GM23338 (cell line): ENCODE data around the gene EYA4. TPM values are rescaled to one million over a fixed set of nuclear protein-coding genes. Genes with fewer than 3 reads are reported as not detected.

Source experiments
- ATAC-seq: fragments of 200-7000 bp; cut with Tn5 transposase; 3 replicates; pipeline ENCODE4 v1.9.1; 2020
- DNase-seq: peaks from one replicate; pipeline ENCODE4 v3.0.0-alpha.2; 2015; ENCODE audit warnings: low spot score
- H2AFZ ChIP-seq: fragments of 200-600 bp; sonication (generic); 2 replicates; pipeline ENCODE4 v1.8.0; 2016; ENCODE audit warnings: antibody characterized with exemption, mild to moderate bottlenecking, moderate library complexity
- H3F3A ChIP-seq: fragments of 200-600 bp; sonication (generic); replicated peaks from 2 replicates; pipeline ENCODE4 v1.8.0; 2017; ENCODE audit warnings: antibody characterized with exemption, mixed run types, low read depth
- H3K27ac ChIP-seq: fragments of 200-600 bp; sonication (generic); 2 replicates; pipeline ENCODE4 v1.6.1; 2016; ENCODE audit warnings: low read depth
- H3K27me3 ChIP-seq: fragments of 200-600 bp; sonication (generic); 2 replicates; pipeline ENCODE4 v1.8.0; 2016; ENCODE audit warnings: mild to moderate bottlenecking, mixed run types, moderate library complexity; ENCODE audit not compliant: insufficient read depth
- H3K36me3 ChIP-seq: fragments of 200-600 bp; sonication (generic); 2 replicates; pipeline ENCODE4 v1.8.0; 2016; ENCODE audit warnings: mild to moderate bottlenecking; ENCODE audit not compliant: insufficient read depth
- H3K4me1 ChIP-seq: fragments of 200-600 bp; sonication (generic); 2 replicates; pipeline ENCODE4 v1.8.0; 2016; ENCODE audit warnings: mild to moderate bottlenecking, moderate library complexity; ENCODE audit not compliant: insufficient read depth
- H3K4me2 ChIP-seq: fragments of 200-600 bp; sonication (generic); 2 replicates; pipeline ENCODE4 v1.7.1; 2017; ENCODE audit warnings: mixed run types
- H3K4me3 ChIP-seq: fragments of 200-600 bp; sonication (generic); 2 replicates; pipeline ENCODE4 v1.6.1; 2016; ENCODE audit warnings: mixed run types
- H3K79me2 ChIP-seq: fragments of 200-600 bp; sonication (generic); replicated peaks from 2 replicates; pipeline ENCODE4 v1.8.0; 2017; ENCODE audit warnings: mild to moderate bottlenecking; ENCODE audit not compliant: insufficient read depth
- H3K9me2 ChIP-seq: fragments of 200-600 bp; sonication (generic); 2 replicates; pipeline ENCODE4 v1.8.0; 2017; ENCODE audit not compliant: insufficient read depth
- H4K20me1 ChIP-seq: fragments of 200-600 bp; sonication (generic); replicated peaks from 2 replicates; pipeline ENCODE4 v1.8.0; 2017; ENCODE audit warnings: mild to moderate bottlenecking; ENCODE audit not compliant: insufficient read depth
- H3K27ac Mint-ChIP-seq: 2 replicates; pipeline ENCODE4 v1.8.0; 2020; ENCODE audit warnings: inconsistent platforms, mild to moderate bottlenecking, moderate library complexity, mixed read lengths
- H3K27me3 Mint-ChIP-seq: 3 replicates; pipeline ENCODE4 v1.8.0; 2022; ENCODE audit warnings: low read depth, mild to moderate bottlenecking, moderate library complexity, mixed read lengths, inconsistent platforms; ENCODE audit not compliant: insufficient read depth, poor library complexity
- H3K36me3 Mint-ChIP-seq: 3 replicates; pipeline ENCODE4 v1.8.0; 2021; ENCODE audit warnings: low read depth, mild to moderate bottlenecking, inconsistent platforms, moderate library complexity, mixed read lengths
- H3K4me1 Mint-ChIP-seq: 3 replicates; pipeline ENCODE4 v1.8.0; 2020; ENCODE audit warnings: mild to moderate bottlenecking, inconsistent platforms, mixed read lengths
- H3K4me3 Mint-ChIP-seq: 3 replicates; pipeline ENCODE4 v1.8.0; 2021; ENCODE audit warnings: moderate library complexity, mild to moderate bottlenecking, inconsistent platforms, mixed read lengths
- H3K9me3 Mint-ChIP-seq: 3 replicates; pipeline ENCODE4 v1.8.0; 2020; ENCODE audit warnings: moderate library complexity, mild to moderate bottlenecking, inconsistent platforms, mixed read lengths
- CREB1 ChIP-seq: fragments of 250-450 bp; sonication (Bioruptor Pico); IDR thresholded peaks from 2 replicates; pipeline ENCODE4 v1.5.0; 2020; ENCODE audit warnings: low read depth, mild to moderate bottlenecking, moderate library complexity
- CTCF ChIP-seq, 2 experiments: fragments of 200-600 bp in 1 of 2; sonication (generic) in 1 of 2; conservative IDR thresholded peaks; 2 replicates each; pipeline versions ENCODE4 v1.5.1 to v1.6.1; 2016 to 2017; ENCODE audit warnings: antibody characterized with exemption in 2 of 2, low read depth in 2 of 2, mild to moderate bottlenecking in 2 of 2, moderate library complexity in 1 of 2
- EZH2 ChIP-seq: fragments of 200-600 bp; sonication (generic); IDR thresholded peaks from one replicate; pipeline ENCODE4 v1.8.0; 2017; ENCODE audit warnings: antibody characterized with exemption, mild to moderate bottlenecking, low read depth; ENCODE audit not compliant: unreplicated experiment
- EZH2phosphoT487 ChIP-seq: fragments of 200-600 bp; sonication (generic); IDR thresholded peaks from one replicate; pipeline ENCODE4 v1.8.1; 2018; ENCODE audit warnings: antibody characterized with exemption; ENCODE audit not compliant: unreplicated experiment
- JUNB ChIP-seq: IDR thresholded peaks from one replicate; pipeline ENCODE4 v1.6.1; 2016; ENCODE audit warnings: antibody characterized with exemption; ENCODE audit not compliant: unreplicated experiment
- POLR2AphosphoS5 ChIP-seq: IDR thresholded peaks from 2 replicates; pipeline ENCODE4 v1.6.1; 2016; ENCODE audit warnings: antibody characterized with exemption, low read depth
- STAT1 ChIP-seq: IDR thresholded peaks from one replicate; pipeline ENCODE4 v1.6.1; 2016; ENCODE audit warnings: antibody characterized with exemption; ENCODE audit not compliant: unreplicated experiment
- ZNF114 ChIP-seq: fragments of 250-450 bp; sonication (Bioruptor Pico); IDR thresholded peaks from 2 replicates; pipeline ENCODE4 v1.5.0; 2020; ENCODE audit warnings: mild to moderate bottlenecking, moderate library complexity
- polyA plus RNA-seq: library from polyadenylated mRNA; unstranded; fragments of >200 nt; fragmentation: Nextera tagmentation; extraction: Ambion mirVana; gene quantifications from 2 replicates; pipeline ENCODE4 v1.2.1, GENCODE V29; 2016
- total RNA-seq: library from RNA; depleted of rRNA; stranded (reverse); fragments of >200 nt; shearing (Covaris generic); gene quantifications from 2 replicates; pipeline ENCODE4 v1.2.3, GENCODE V29; 2014
- TF ChIP-seq, protein P1 (sequence below): fragments of 250-450 bp; sonication (Bioruptor Pico); IDR thresholded peaks from 2 replicates; pipeline ENCODE4 v1.5.0; 2020; ENCODE audit warnings: mild to moderate bottlenecking, moderate library complexity
- TF ChIP-seq, protein P2 (sequence below): IDR thresholded peaks from 2 replicates; pipeline ENCODE4 v1.6.1; 2016; ENCODE audit warnings: antibody characterized with exemption

Gene EYA4
- total and polyA plus RNA-seq, 2 experiments from 2014 or later: 0.05 to 0.21 TPM

DNA sequence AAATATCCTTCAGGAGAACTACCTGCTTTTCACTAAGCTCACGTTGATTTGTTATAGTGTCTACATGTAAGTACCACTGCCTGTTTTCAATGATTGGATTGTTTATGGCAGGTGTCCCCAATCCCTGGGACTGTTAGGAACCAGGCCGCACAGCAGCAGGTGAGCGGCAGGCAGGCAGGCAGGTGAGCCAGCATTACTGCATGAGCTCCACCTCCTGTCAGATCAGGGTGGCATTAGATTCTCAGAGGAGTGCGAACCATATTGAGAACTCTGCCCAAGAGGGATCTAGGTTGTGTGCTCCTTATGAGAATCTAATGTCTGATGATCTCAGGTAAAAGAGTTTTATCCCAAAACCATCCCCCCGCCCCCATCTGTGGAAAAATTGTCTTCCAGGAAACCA, 303.3 kb downstream of the EYA4 start:
- Mint-ChIP-seq H3K27ac (no peak overlapping the region), H3K9me3 (no peaks in the 10 kb centered on the region), H3K4me1 (peaks cover 18% of the 10 kb centered on the region), H3K4me3 (no peak overlapping the region), H3K27me3 (no peaks in the 10 kb centered on the region), H3K36me3 (no peaks in the 10 kb centered on the region)
- Histone ChIP-seq H3K27ac (no peak overlapping the region), H3F3A (no peaks in the 10 kb centered on the region), H3K9me2 (no peaks in the 10 kb centered on the region), H3K4me2 (no peak overlapping the region), H3K36me3 (no peaks in the 10 kb centered on the region), H3K4me3 (no peak overlapping the region), H3K27me3 (no peaks in the 10 kb centered on the region), H2AFZ (no peak overlapping the region), H3K4me1 (peaks cover 18% of the 10 kb centered on the region), H3K79me2 (no peaks in the 10 kb centered on the region), H4K20me1 (no peaks in the 10 kb centered on the region)
- DNase-seq: no peak
- ATAC-seq: peak; percentile 56
- TF ChIP-seq JUNB (no peak), CTCF (conservative IDR thresholded peaks at IDR 0.05; ENCODE audit: low read depth in 2 of 2) (peak in 1 of 2 experiments; percentile 32; a peak in 2 of 4 replicates), EZH2phosphoT487 (no peak)
- TF ChIP-seq, protein P1, sequence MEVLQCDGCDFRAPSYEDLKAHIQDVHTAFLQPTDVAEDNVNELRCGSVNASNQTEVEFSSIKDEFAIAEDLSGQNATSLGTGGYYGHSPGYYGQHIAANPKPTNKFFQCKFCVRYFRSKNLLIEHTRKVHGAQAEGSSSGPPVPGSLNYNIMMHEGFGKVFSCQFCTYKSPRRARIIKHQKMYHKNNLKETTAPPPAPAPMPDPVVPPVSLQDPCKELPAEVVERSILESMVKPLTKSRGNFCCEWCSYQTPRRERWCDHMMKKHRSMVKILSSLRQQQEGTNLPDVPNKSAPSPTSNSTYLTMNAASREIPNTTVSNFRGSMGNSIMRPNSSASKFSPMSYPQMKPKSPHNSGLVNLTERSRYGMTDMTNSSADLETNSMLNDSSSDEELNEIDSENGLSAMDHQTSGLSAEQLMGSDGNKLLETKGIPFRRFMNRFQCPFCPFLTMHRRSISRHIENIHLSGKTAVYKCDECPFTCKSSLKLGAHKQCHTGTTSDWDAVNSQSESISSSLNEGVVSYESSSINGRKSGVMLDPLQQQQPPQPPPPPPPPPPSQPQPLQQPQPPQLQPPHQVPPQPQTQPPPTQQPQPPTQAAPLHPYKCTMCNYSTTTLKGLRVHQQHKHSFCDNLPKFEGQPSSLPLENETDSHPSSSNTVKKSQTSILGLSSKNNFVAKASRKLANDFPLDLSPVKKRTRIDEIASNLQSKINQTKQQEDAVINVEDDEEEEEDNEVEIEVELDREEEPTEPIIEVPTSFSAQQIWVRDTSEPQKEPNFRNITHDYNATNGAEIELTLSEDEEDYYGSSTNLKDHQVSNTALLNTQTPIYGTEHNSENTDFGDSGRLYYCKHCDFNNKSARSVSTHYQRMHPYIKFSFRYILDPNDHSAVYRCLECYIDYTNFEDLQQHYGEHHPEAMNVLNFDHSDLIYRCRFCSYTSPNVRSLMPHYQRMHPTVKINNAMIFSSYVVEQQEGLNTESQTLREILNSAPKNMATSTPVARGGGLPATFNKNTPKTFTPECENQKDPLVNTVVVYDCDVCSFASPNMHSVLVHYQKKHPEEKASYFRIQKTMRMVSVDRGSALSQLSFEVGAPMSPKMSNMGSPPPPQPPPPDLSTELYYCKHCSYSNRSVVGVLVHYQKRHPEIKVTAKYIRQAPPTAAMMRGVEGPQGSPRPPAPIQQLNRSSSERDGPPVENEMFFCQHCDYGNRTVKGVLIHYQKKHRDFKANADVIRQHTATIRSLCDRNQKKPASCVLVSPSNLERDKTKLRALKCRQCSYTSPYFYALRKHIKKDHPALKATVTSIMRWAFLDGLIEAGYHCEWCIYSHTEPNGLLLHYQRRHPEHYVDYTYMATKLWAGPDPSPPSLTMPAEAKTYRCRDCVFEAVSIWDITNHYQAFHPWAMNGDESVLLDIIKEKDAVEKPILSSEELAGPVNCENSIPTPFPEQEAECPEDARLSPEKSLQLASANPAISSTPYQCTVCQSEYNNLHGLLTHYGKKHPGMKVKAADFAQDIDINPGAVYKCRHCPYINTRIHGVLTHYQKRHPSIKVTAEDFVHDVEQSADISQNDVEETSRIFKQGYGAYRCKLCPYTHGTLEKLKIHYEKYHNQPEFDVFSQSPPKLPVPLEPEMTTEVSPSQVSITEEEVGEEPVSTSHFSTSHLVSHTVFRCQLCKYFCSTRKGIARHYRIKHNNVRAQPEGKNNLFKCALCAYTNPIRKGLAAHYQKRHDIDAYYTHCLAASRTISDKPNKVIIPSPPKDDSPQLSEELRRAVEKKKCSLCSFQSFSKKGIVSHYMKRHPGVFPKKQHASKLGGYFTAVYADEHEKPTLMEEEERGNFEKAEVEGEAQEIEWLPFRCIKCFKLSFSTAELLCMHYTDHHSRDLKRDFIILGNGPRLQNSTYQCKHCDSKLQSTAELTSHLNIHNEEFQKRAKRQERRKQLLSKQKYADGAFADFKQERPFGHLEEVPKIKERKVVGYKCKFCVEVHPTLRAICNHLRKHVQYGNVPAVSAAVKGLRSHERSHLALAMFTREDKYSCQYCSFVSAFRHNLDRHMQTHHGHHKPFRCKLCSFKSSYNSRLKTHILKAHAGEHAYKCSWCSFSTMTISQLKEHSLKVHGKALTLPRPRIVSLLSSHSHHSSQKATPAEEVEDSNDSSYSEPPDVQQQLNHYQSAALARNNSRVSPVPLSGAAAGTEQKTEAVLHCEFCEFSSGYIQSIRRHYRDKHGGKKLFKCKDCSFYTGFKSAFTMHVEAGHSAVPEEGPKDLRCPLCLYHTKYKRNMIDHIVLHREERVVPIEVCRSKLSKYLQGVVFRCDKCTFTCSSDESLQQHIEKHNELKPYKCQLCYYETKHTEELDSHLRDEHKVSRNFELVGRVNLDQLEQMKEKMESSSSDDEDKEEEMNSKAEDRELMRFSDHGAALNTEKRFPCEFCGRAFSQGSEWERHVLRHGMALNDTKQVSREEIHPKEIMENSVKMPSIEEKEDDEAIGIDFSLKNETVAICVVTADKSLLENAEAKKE: no peak

- Histone ChIP-seq H3K27ac (no peak overlapping the region), H2AFZ (no peak overlapping the region), H3K9me2 (no peaks in the 10 kb centered on the region), H3K79me2 (no peaks in the 10 kb centered on the region), H3K27me3 (no peaks in the 10 kb centered on the region), H3K4me3 (no peak overlapping the region), H3K36me3 (no peaks in the 10 kb centered on the region), H3K4me1 (peaks cover 26% of the 10 kb centered on the region), H3F3A (no peaks in the 10 kb centered on the region), H3K4me2 (no peak overlapping the region), H4K20me1 (no peaks in the 10 kb centered on the region)
- no peaks in the 10 kb centered on the region for H3K36me3 Mint-ChIP-seq
- H3K27me3 Mint-ChIP-seq: no peaks in the 10 kb centered on the region
- ATAC-seq: no peak
- H3K27ac Mint-ChIP-seq: no peak overlapping the region
- no peak for DNase-seq
- no peak overlapping the region for H3K4me3 Mint-ChIP-seq
- H3K4me1 Mint-ChIP-seq: peaks cover 25% of the 10 kb centered on the region
- H3K9me3 Mint-ChIP-seq: no peaks in the 10 kb centered on the region
- TF ChIP-seq EZH2 (no peak), CREB1 (CRISPR knock-in tag) (no peak), POLR2AphosphoS5 (no peak), JUNB (no peak), STAT1 (no peak), CTCF (conservative IDR thresholded peaks at IDR 0.05; ENCODE audit: low read depth in 2 of 2) (no peak), EZH2phosphoT487 (no peak), ZNF114 (CRISPR knock-in tag) (no peak)
- TF ChIP-seq, protein P2, sequence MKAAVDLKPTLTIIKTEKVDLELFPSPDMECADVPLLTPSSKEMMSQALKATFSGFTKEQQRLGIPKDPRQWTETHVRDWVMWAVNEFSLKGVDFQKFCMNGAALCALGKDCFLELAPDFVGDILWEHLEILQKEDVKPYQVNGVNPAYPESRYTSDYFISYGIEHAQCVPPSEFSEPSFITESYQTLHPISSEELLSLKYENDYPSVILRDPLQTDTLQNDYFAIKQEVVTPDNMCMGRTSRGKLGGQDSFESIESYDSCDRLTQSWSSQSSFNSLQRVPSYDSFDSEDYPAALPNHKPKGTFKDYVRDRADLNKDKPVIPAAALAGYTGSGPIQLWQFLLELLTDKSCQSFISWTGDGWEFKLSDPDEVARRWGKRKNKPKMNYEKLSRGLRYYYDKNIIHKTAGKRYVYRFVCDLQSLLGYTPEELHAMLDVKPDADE: no peak
These were observed 304.9 kb downstream of the EYA4 start for GRCh38 chr6:133546098-133546497.
